ENCODE data around the gene EFNA5.

DNA sequence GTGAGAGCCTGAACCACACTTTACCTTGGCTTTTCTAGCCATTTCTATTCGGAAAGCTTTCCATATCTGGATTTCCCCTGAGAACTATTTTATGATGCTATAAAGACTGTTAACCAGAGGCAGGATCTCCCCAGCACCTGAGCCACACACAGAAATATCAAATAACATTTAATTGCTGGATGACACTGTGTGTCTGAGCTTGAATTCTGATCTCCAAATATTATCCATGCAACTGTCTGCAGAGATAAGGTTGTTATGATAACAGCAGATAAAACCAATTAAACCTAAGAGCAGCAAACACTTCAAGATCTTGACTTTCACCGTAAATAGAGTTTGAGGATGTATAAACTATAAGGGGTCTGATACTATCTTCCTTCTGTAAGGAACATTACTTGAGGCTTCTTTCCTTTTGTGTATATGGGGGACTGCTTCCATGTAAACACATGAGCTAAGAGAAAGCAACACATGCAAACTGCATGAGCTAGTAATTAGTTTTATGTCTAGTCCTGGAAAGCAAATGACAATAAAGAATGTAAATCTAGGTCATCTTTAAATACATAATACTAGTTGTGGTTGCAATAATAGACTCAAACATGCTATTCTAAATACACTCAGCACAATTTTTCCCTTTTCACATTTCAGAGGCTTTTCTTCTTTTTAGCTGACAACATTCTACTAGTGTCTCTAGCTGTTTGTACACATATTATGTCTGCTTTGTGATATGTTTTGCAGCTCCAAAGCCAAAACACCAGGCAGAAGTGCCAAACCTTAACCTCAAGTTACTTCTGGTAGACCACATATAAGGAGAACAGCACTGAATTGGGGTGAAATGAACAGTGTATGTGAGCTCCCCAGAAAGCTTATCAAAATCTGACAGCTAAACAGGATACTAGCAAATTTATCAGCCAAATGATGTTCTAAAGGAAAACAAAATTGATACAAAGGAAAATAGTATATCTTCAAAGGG is 136.5 kb downstream of the EFNA5 start:
- TF ChIP-seq, protein P1, sequence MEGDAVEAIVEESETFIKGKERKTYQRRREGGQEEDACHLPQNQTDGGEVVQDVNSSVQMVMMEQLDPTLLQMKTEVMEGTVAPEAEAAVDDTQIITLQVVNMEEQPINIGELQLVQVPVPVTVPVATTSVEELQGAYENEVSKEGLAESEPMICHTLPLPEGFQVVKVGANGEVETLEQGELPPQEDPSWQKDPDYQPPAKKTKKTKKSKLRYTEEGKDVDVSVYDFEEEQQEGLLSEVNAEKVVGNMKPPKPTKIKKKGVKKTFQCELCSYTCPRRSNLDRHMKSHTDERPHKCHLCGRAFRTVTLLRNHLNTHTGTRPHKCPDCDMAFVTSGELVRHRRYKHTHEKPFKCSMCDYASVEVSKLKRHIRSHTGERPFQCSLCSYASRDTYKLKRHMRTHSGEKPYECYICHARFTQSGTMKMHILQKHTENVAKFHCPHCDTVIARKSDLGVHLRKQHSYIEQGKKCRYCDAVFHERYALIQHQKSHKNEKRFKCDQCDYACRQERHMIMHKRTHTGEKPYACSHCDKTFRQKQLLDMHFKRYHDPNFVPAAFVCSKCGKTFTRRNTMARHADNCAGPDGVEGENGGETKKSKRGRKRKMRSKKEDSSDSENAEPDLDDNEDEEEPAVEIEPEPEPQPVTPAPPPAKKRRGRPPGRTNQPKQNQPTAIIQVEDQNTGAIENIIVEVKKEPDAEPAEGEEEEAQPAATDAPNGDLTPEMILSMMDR (IDR thresholded peaks at IDR 0.05): no peak
- TF ChIP-seq POLR2A (IDR thresholded peaks at IDR 0.05): no peak

Data from lower leg skin (tissue), 3 donors.